Measurements from ENCODE around the gene C10orf53.

Gene C10orf53

DNA sequence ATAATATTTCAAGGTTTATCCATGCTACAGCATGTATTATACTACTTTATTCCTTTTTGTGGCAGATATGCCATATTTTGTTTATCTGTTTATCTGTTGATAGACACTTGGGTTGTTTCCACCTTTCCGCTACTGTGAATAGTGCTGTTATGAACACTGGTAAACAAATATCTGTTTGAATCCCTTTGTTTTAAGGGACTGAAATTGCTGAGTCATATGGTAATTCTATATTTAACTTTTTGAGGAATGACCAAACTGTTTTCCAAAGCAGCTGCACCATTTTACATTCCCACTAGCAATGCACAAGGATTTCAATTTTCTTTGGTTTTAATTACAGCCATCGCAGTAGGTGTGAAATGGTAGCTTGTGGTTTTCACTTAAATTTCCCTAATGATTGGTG lies 3.4 kb downstream of the C10orf53 start:
- H3K4me2 ChIP-seq (ENCODE audit: low read length), result no peak overlapping the region
- TF ChIP-seq CTCF (IDR thresholded peaks at IDR 0.05; ENCODE audit: low read depth, low read length, poor library complexity, severe bottlenecking) (no peak), EZH2phosphoT487 (IDR thresholded peaks at IDR 0.05; ENCODE audit: borderline replicate concordance, low read length) (no peak)
- no peaks in the 10 kb centered on the region for H3K27me3 ChIP-seq (ENCODE audit: control insufficient read depth, low read length)
- no peaks in the 10 kb centered on the region for H4K20me1 ChIP-seq (ENCODE audit: control insufficient read depth, insufficient read depth, low read depth, low read length)
- H3K4me1 ChIP-seq (ENCODE audit: control insufficient read depth, low read length), result no peaks in the 10 kb centered on the region
- H3F3A ChIP-seq (ENCODE audit: control insufficient read depth, insufficient read depth), result no peaks in the 10 kb centered on the region
- H3K9me3 ChIP-seq (ENCODE audit: control insufficient read depth, insufficient read depth, low read length), result no peaks in the 10 kb centered on the region
- no peaks in the 10 kb centered on the region for H3K9me2 ChIP-seq (replicated peaks; ENCODE audit: control insufficient read depth, low read length)
- no peaks in the 10 kb centered on the region for H3K79me2 ChIP-seq (ENCODE audit: control insufficient read depth, low read length)
- no peak overlapping the region for H3K4me3 ChIP-seq (ENCODE audit: low read length)
- H3K27ac ChIP-seq (ENCODE audit: low read depth, low read length), result no peak overlapping the region
- no peaks in the 10 kb centered on the region for H3K36me3 ChIP-seq (ENCODE audit: control insufficient read depth, low read length)

- Histone ChIP-seq H3K4me1 (ENCODE audit: control insufficient read depth, low read length) (no peaks in the 10 kb centered on the region), H3K9me3 (ENCODE audit: control insufficient read depth, insufficient read depth, low read length) (no peaks in the 10 kb centered on the region), H3F3A (ENCODE audit: control insufficient read depth, insufficient read depth) (no peaks in the 10 kb centered on the region), H3K27me3 (ENCODE audit: control insufficient read depth, low read length) (peaks cover 29% of the 10 kb centered on the region), H3K79me2 (ENCODE audit: control insufficient read depth, low read length) (no peaks in the 10 kb centered on the region), H3K9me2 (replicated peaks; ENCODE audit: control insufficient read depth, low read length) (no peaks in the 10 kb centered on the region), H3K4me3 (ENCODE audit: low read length) (no peak overlapping the region), H4K20me1 (ENCODE audit: control insufficient read depth, insufficient read depth, low read depth, low read length) (no peaks in the 10 kb centered on the region), H3K4me2 (ENCODE audit: low read length) (no peak overlapping the region), H3K27ac (ENCODE audit: low read depth, low read length) (no peak overlapping the region), H3K36me3 (ENCODE audit: control insufficient read depth, low read length) (no peaks in the 10 kb centered on the region)
- TF ChIP-seq EZH2phosphoT487 (IDR thresholded peaks at IDR 0.05; ENCODE audit: borderline replicate concordance, low read length) (no peak), CTCF (IDR thresholded peaks at IDR 0.05; ENCODE audit: low read depth, low read length, poor library complexity, severe bottlenecking) (no peak)
Observed at GRCh38 chr10:49686651-49687050, 7.2 kb downstream of the C10orf53 start.

GRCh38 chr10:49688261-49688846 lies 8.9 kb downstream of the C10orf53 start:
- Histone ChIP-seq H3K9me2 (replicated peaks; ENCODE audit: control insufficient read depth, low read length) (no peaks in the 10 kb centered on the region), H3K79me2 (ENCODE audit: control insufficient read depth, low read length) (no peaks in the 10 kb centered on the region), H3K4me1 (ENCODE audit: control insufficient read depth, low read length) (no peaks in the 10 kb centered on the region), H4K20me1 (ENCODE audit: control insufficient read depth, insufficient read depth, low read depth, low read length) (no peaks in the 10 kb centered on the region), H3K27me3 (ENCODE audit: control insufficient read depth, low read length) (peaks cover 32% of the 10 kb centered on the region), H3K27ac (ENCODE audit: low read depth, low read length) (no peak overlapping the region), H3F3A (ENCODE audit: control insufficient read depth, insufficient read depth) (no peaks in the 10 kb centered on the region), H3K4me3 (ENCODE audit: low read length) (no peak overlapping the region), H3K4me2 (ENCODE audit: low read length) (no peak overlapping the region), H3K9me3 (ENCODE audit: control insufficient read depth, insufficient read depth, low read length) (no peaks in the 10 kb centered on the region), H3K36me3 (ENCODE audit: control insufficient read depth, low read length) (no peaks in the 10 kb centered on the region)
- TF ChIP-seq CTCF (IDR thresholded peaks at IDR 0.05; ENCODE audit: low read depth, low read length, poor library complexity, severe bottlenecking) (no peak), EZH2phosphoT487 (IDR thresholded peaks at IDR 0.05; ENCODE audit: borderline replicate concordance, low read length) (no peak)

Measured in DOHH2 (cell line).